Mucosa of rectum (tissue), 2 donors: Measurements from ENCODE around the gene FAM193A.
A peak's percentile ranks its signal among the peaks of the same experiment; 100 is the strongest.
"Not testable (repeated sequence)": the region's sequence is repeated elsewhere in the genome, so short reads cannot be mapped to it uniquely, and the experiment has no call there.

Experiments used
- H3K27ac ChIP-seq, 2 donors: one replicate each; pipeline ENCODE4 v1.7.0; 2013; ENCODE audit warnings: inconsistent platforms in 2 of 2, low read depth in 2 of 2, low read length in 2 of 2
- H3K27me3 ChIP-seq, 2 donors: one replicate each; pipeline ENCODE4 v1.7.0; 2013; ENCODE audit warnings: low read length in 2 of 2; ENCODE audit not compliant: control insufficient read depth in 2 of 2, insufficient read depth in 2 of 2
- H3K36me3 ChIP-seq, 2 donors: one replicate each; pipeline ENCODE4 v1.7.0; 2013; ENCODE audit warnings: low read length in 2 of 2; ENCODE audit not compliant: control insufficient read depth in 2 of 2, insufficient read depth in 2 of 2
- H3K4me1 ChIP-seq, 2 donors: one replicate each; pipeline ENCODE4 v1.7.0; 2013; ENCODE audit warnings: low read length in 2 of 2, mild to moderate bottlenecking in 1 of 2; ENCODE audit not compliant: control insufficient read depth in 2 of 2, insufficient read depth in 2 of 2
- H3K4me3 ChIP-seq, 2 donors: one replicate each; pipeline ENCODE4 v1.7.0; 2013; ENCODE audit warnings: low read length in 2 of 2
- H3K9ac ChIP-seq, 2 donors: one replicate each; pipeline ENCODE4 v1.7.0; 2013; ENCODE audit warnings: low read length in 2 of 2, low read depth in 1 of 2, mild to moderate bottlenecking in 1 of 2
- H3K9me3 ChIP-seq, 2 donors: one replicate each; pipeline ENCODE4 v1.7.0; 2013; ENCODE audit warnings: low read length in 2 of 2; ENCODE audit not compliant: control insufficient read depth in 2 of 2
- donor health status: healthy.
- donor health status: Normal muscosa, but diverticular disease.

The FAM193A gene

GRCh38 chr4:2591189-2591588 lies 54.7 kb downstream of the FAM193A start:
- H3K27ac ChIP-seq = no peak overlapping the region
- H3K4me1 ChIP-seq = peaks cover 4 to 10% of the 10 kb centered on the region in 2 donors

GRCh38 chr4:2592014-2592413 lies 55.6 kb downstream of the FAM193A start:
- H3K27ac ChIP-seq, H3K4me1 ChIP-seq: not testable (repeated sequence)

More at GRCh38 chr4:2591189-2591588, 54.7 kb downstream of the FAM193A start:
- Histone ChIP-seq H3K27me3 (no peaks in the 10 kb centered on the region), H3K4me3 (no peak overlapping the region), H3K9ac (no peak overlapping the region), H3K9me3 (no peaks in the 10 kb centered on the region), H3K36me3 (no peaks in the 10 kb centered on the region)

GRCh38 chr4:2592572-2592971 lies 56.1 kb downstream of the FAM193A start:
- no peak overlapping the region for H3K9ac ChIP-seq
- no peak overlapping the region for H3K4me3 ChIP-seq
- H3K27ac ChIP-seq = no peak overlapping the region
- peaks cover 6 to 10% of the 10 kb centered on the region in 2 donors for H3K4me1 ChIP-seq
- peaks cover 0 to 6% of the 10 kb centered on the region in 2 donors for H3K36me3 ChIP-seq
- H3K9me3 ChIP-seq = no peaks in the 10 kb centered on the region
- H3K27me3 ChIP-seq = no peaks in the 10 kb centered on the region

More at GRCh38 chr4:2592014-2592413, 55.6 kb downstream of the FAM193A start:
- H3K27me3 ChIP-seq, H3K9me3 ChIP-seq, H3K9ac ChIP-seq, H3K36me3 ChIP-seq, H3K4me3 ChIP-seq: not testable (repeated sequence)

GRCh38 chr4:2593003-2593402 lies 56.6 kb downstream of the FAM193A start:
- Histone ChIP-seq H3K36me3 (peaks cover 0 to 6% of the 10 kb centered on the region in 2 donors), H3K27me3 (no peaks in the 10 kb centered on the region), H3K4me1 (peaks cover 6 to 12% of the 10 kb centered on the region in 2 donors), H3K9me3 (no peaks in the 10 kb centered on the region), H3K9ac (no peak overlapping the region), H3K4me3 (no peak overlapping the region), H3K27ac (no peak overlapping the region)

GRCh38 chr4:2595436-2595835 lies 59.0 kb downstream of the FAM193A start:
- Histone ChIP-seq H3K4me1 (peaks cover 13 to 18% of the 10 kb centered on the region in 2 donors), H3K9ac (no peak overlapping the region)

GRCh38 chr4:2595952-2596552 lies 59.6 kb downstream of the FAM193A start:
- Histone ChIP-seq H3K27ac (no peak overlapping the region), H3K9ac (no peak overlapping the region), H3K4me1 (peaks cover 13 to 15% of the 10 kb centered on the region in 2 donors)

More at GRCh38 chr4:2595436-2595835, 59.0 kb downstream of the FAM193A start:
- H3K4me3 ChIP-seq = no peak overlapping the region
- peaks cover 2 to 11% of the 10 kb centered on the region in 2 donors for H3K36me3 ChIP-seq
- no peaks in the 10 kb centered on the region for H3K27me3 ChIP-seq
- H3K9me3 ChIP-seq = no peaks in the 10 kb centered on the region
- no peak overlapping the region for H3K27ac ChIP-seq

GRCh38 chr4:2596611-2597010 lies 60.2 kb downstream of the FAM193A start:
- Histone ChIP-seq H3K9ac (no peak overlapping the region), H3K4me3 (no peak overlapping the region), H3K27me3 (no peaks in the 10 kb centered on the region), H3K36me3 (peaks cover 2 to 11% of the 10 kb centered on the region in 2 donors), H3K4me1 (peaks cover 9 to 14% of the 10 kb centered on the region in 2 donors), H3K9me3 (no peaks in the 10 kb centered on the region), H3K27ac (no peak overlapping the region)

More at GRCh38 chr4:2595952-2596552, 59.6 kb downstream of the FAM193A start:
- Histone ChIP-seq H3K9me3 (no peaks in the 10 kb centered on the region), H3K4me3 (no peak overlapping the region), H3K27me3 (no peaks in the 10 kb centered on the region), H3K36me3 (peaks cover 2 to 11% of the 10 kb centered on the region in 2 donors)

- Histone ChIP-seq H3K9me3 (no peaks in the 10 kb centered on the region), H3K27ac (peak overlapping the region in 1 of 2 donors; percentile 32), H3K36me3 (peaks cover 2 to 11% of the 10 kb centered on the region in 2 donors), H3K4me1 (peaks cover 9 to 14% of the 10 kb centered on the region in 2 donors), H3K9ac (no peak overlapping the region), H3K4me3 (no peak overlapping the region), H3K27me3 (no peaks in the 10 kb centered on the region)
Observed at GRCh38 chr4:2598511-2599303, 62.3 kb downstream of the FAM193A start.

- no peaks in the 10 kb centered on the region for H3K9me3 ChIP-seq
- H3K4me1 ChIP-seq = peaks cover 9 to 14% of the 10 kb centered on the region in 2 donors
- H3K36me3 ChIP-seq = peaks cover 2 to 11% of the 10 kb centered on the region in 2 donors
- H3K4me3 ChIP-seq = no peak overlapping the region
- H3K27ac ChIP-seq = no peak overlapping the region
- H3K27me3 ChIP-seq = no peaks in the 10 kb centered on the region
- no peak overlapping the region for H3K9ac ChIP-seq
Observed at GRCh38 chr4:2599304-2599654, 62.8 kb downstream of the FAM193A start.

- Histone ChIP-seq H3K27me3 (no peaks in the 10 kb centered on the region), H3K4me1 (peaks cover 9 to 14% of the 10 kb centered on the region in 2 donors), H3K36me3 (peaks cover 2 to 13% of the 10 kb centered on the region in 2 donors), H3K9me3 (no peaks in the 10 kb centered on the region), H3K4me3 (no peak overlapping the region), H3K27ac (no peak overlapping the region), H3K9ac (no peak overlapping the region)
Observed at GRCh38 chr4:2600878-2601277, 64.4 kb downstream of the FAM193A start.
